Mesenchymal stem cell (in vitro differentiated cells and primary cell): ENCODE results near the gene VRK3.
A peak's percentile ranks its signal among the peaks of the same experiment; 100 is the strongest.

ENCODE experiments used
- DNase-seq: peaks from one replicate; pipeline ENCODE4 v3.0.0-alpha.2; 2013
- H2AFZ ChIP-seq: one replicate; pipeline ENCODE4 v1.6.1; 2013; ENCODE audit warnings: low read depth, mild to moderate bottlenecking, control low read depth, inconsistent platforms, low read length, moderate library complexity
- H2AK5ac ChIP-seq: 2 replicates; pipeline ENCODE4 v1.6.1; 2013; ENCODE audit warnings: low read length, moderate library complexity, mild to moderate bottlenecking, inconsistent platforms; ENCODE audit not compliant: severe bottlenecking
- H2BK120ac ChIP-seq: one replicate; pipeline ENCODE4 v1.6.1; 2013; ENCODE audit warnings: low read depth, mild to moderate bottlenecking, inconsistent platforms, low read length, moderate library complexity
- H2BK12ac ChIP-seq, 2 experiments: one replicate each; pipeline ENCODE4 v1.6.1; 2013; ENCODE audit warnings: inconsistent platforms in 2 of 2, low read length in 2 of 2, mild to moderate bottlenecking in 2 of 2, moderate library complexity in 2 of 2, control low read depth in 1 of 2
- H2BK15ac ChIP-seq: one replicate; pipeline ENCODE4 v1.6.1; 2013; ENCODE audit warnings: mild to moderate bottlenecking, low read depth, inconsistent platforms; ENCODE audit not compliant: poor library complexity, severe bottlenecking
- H2BK5ac ChIP-seq: 2 replicates; pipeline ENCODE4 v1.6.1; 2013; ENCODE audit warnings: low read depth, mild to moderate bottlenecking, low read length, control low read depth, inconsistent platforms; ENCODE audit not compliant: poor library complexity, severe bottlenecking
- H3K14ac ChIP-seq, 2 experiments: one replicate each; pipeline ENCODE4 v1.6.1; 2013; ENCODE audit warnings: inconsistent platforms in 2 of 2, low read length in 2 of 2, control low read depth in 1 of 2, mild to moderate bottlenecking in 1 of 2, moderate library complexity in 1 of 2
- H3K18ac ChIP-seq, 2 experiments: one replicate each; pipeline ENCODE4 v1.6.1; 2013; ENCODE audit warnings: inconsistent platforms in 2 of 2, low read length in 2 of 2, control low read depth in 1 of 2, low read depth in 1 of 2, mild to moderate bottlenecking in 1 of 2
- H3K23ac ChIP-seq, 2 experiments: one replicate each; pipeline ENCODE4 v1.6.1; 2013; ENCODE audit warnings: inconsistent platforms in 2 of 2, low read length in 2 of 2, mild to moderate bottlenecking in 2 of 2, moderate library complexity in 2 of 2, control low read depth in 1 of 2
- H3K27ac ChIP-seq: 2 replicates; pipeline ENCODE4 v1.5.1; 2013; ENCODE audit warnings: mild to moderate bottlenecking, moderate library complexity, low read length, control low read depth, inconsistent platforms; ENCODE audit not compliant: poor library complexity, severe bottlenecking
- H3K27me3 ChIP-seq, 2 experiments: 2 replicates each; pipeline versions ENCODE4 v1.6.1 to v1.7.0; 2013; ENCODE audit warnings: low read length in 2 of 2, mild to moderate bottlenecking in 2 of 2, moderate library complexity in 2 of 2, control low read depth in 1 of 2, inconsistent platforms in 1 of 2; ENCODE audit not compliant: control insufficient read depth in 1 of 2, insufficient read depth in 1 of 2
- H3K36me3 ChIP-seq, 2 experiments: 2 replicates each; pipeline versions ENCODE4 v1.6.1 to v1.7.0; 2013; ENCODE audit warnings: low read length in 2 of 2, control low read depth in 1 of 2, inconsistent platforms in 1 of 2, low read depth in 1 of 2, mild to moderate bottlenecking in 1 of 2; ENCODE audit not compliant: insufficient read depth in 2 of 2, control insufficient read depth in 1 of 2
- H3K4ac ChIP-seq, 2 experiments: one replicate each; pipeline ENCODE4 v1.6.1; 2013; ENCODE audit warnings: inconsistent platforms in 2 of 2, low read length in 2 of 2, mild to moderate bottlenecking in 2 of 2, moderate library complexity in 2 of 2, control low read depth in 1 of 2, low read depth in 1 of 2
- H3K4me1 ChIP-seq: 2 replicates; pipeline ENCODE4 v1.6.1; 2013; ENCODE audit warnings: low read depth, low read length, control low read depth; ENCODE audit not compliant: control insufficient read depth, insufficient read depth
- H3K4me2 ChIP-seq: 2 replicates; pipeline ENCODE4 v1.6.1; 2013; ENCODE audit warnings: low read length, mild to moderate bottlenecking, inconsistent platforms; ENCODE audit not compliant: poor library complexity, severe bottlenecking
- H3K4me3 ChIP-seq, 2 experiments: 2 replicates each; pipeline versions ENCODE4 v1.5.1 to v1.7.0; 2013; ENCODE audit warnings: low read length in 2 of 2, mild to moderate bottlenecking in 2 of 2, control low read depth in 1 of 2, low read depth in 1 of 2; ENCODE audit not compliant: insufficient read depth in 1 of 2
- H3K79me1 ChIP-seq: replicated peaks from 2 replicates; pipeline ENCODE4 v1.6.1; 2013; ENCODE audit warnings: mild to moderate bottlenecking, control low read depth, low read length, inconsistent platforms; ENCODE audit not compliant: poor library complexity, severe bottlenecking
- H3K9ac ChIP-seq: 2 replicates; pipeline ENCODE4 v1.7.0; 2013; ENCODE audit warnings: mild to moderate bottlenecking, low read length, moderate library complexity
- H3K9me3 ChIP-seq: 2 replicates; pipeline ENCODE4 v1.7.0; 2013; ENCODE audit warnings: mild to moderate bottlenecking, low read length; ENCODE audit not compliant: control insufficient read depth
- H4K8ac ChIP-seq: one replicate; pipeline ENCODE4 v1.6.1; 2013; ENCODE audit warnings: inconsistent platforms, mild to moderate bottlenecking, low read length, moderate library complexity
- H4K91ac ChIP-seq: one replicate; pipeline ENCODE4 v1.6.1; 2013; ENCODE audit warnings: mild to moderate bottlenecking, low read length, inconsistent platforms
- WGBS: methylation state at CpG from one replicate; pipeline ENCODE4 v1.1.7; 2013; ENCODE audit warnings: mixed read lengths; 5-methylcytosine and 5-hydroxymethylcytosine counted together

The VRK3 gene

GRCh38 chr19:49988433-49988832 is 36.7 kb downstream of the VRK3 start:
- no peak overlapping the region for H3K9ac ChIP-seq
- H3K18ac ChIP-seq: no peak overlapping the region
- H3K36me3 ChIP-seq: peaks cover 70 to 88% of the 10 kb centered on the region in 2 experiments
- H3K79me1 ChIP-seq: no peaks in the 10 kb centered on the region
- H2BK5ac ChIP-seq: no peak overlapping the region
- peaks cover 6% of the 10 kb centered on the region for H3K4me1 ChIP-seq
- WGBS: 81% methylated on average over 6 of the region's 9 CpGs
- no peak overlapping the region for H2AFZ ChIP-seq
- no peak overlapping the region for H2BK120ac ChIP-seq
- H4K8ac ChIP-seq: no peak overlapping the region
- DNase-seq: peak; percentile 29
- H2BK12ac ChIP-seq: no peak overlapping the region
- no peak overlapping the region for H4K91ac ChIP-seq
- no peaks in the 10 kb centered on the region for H3K9me3 ChIP-seq
- H2AK5ac ChIP-seq: no peak overlapping the region
- H3K14ac ChIP-seq: no peak overlapping the region
- H3K23ac ChIP-seq: no peak overlapping the region
- no peak overlapping the region for H2BK15ac ChIP-seq
- H3K4ac ChIP-seq: no peak overlapping the region
- no peak overlapping the region for H3K4me2 ChIP-seq
- no peak overlapping the region for H3K27ac ChIP-seq
- H3K27me3 ChIP-seq: no peaks in the 10 kb centered on the region
- H3K4me3 ChIP-seq: no peak overlapping the region

DNA sequence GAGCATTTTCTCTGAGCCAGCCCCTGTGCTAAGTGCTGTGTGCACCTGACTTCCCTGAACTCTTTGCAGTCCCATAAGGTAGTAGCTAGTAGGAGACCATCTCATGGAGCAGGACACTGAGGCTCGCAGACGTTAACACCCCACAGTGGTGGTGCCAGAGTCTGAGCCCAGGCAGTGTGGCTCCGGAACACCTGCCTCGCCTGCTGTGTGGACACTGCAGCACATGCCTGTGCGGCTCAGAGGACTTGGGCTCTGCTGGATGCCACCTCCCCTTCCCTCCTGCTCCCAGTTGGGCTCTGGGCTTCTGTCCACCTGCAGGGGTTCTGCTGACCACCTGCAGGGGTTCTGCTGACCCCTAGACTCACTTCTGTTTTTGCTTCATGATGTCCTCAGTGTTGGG is 37.2 kb downstream of the VRK3 start:
- Histone ChIP-seq H3K4me3 (peak overlapping the region in 1 of 2 experiments; percentile 1), H2BK120ac (no peak overlapping the region), H2BK5ac (no peak overlapping the region), H3K27ac (no peak overlapping the region), H3K36me3 (peaks cover 70 to 84% of the 10 kb centered on the region in 2 experiments), H4K91ac (no peak overlapping the region), H3K4me1 (peaks cover 6% of the 10 kb centered on the region), H3K23ac (no peak overlapping the region), H3K27me3 (no peaks in the 10 kb centered on the region), H3K9ac (no peak overlapping the region), H3K79me1 (no peaks in the 10 kb centered on the region), H3K14ac (no peak overlapping the region), H2AFZ (no peak overlapping the region), H2BK15ac (no peak overlapping the region), H3K18ac (no peak overlapping the region), H3K4ac (no peak overlapping the region), H2AK5ac (no peak overlapping the region), H4K8ac (no peak overlapping the region), H2BK12ac (no peak overlapping the region), H3K9me3 (no peaks in the 10 kb centered on the region), H3K4me2 (no peak overlapping the region)
- 98% methylated on average over 5 of the region's 5 CpGs for WGBS
- DNase-seq: no peak

- no peak overlapping the region for H4K8ac ChIP-seq
- H3K4me3 ChIP-seq: no peak overlapping the region
- H3K9ac ChIP-seq: no peak overlapping the region
- peaks cover 66 to 79% of the 10 kb centered on the region in 2 experiments for H3K36me3 ChIP-seq
- no peak overlapping the region for H2AK5ac ChIP-seq
- H3K9me3 ChIP-seq: no peaks in the 10 kb centered on the region
- H3K27me3 ChIP-seq: no peaks in the 10 kb centered on the region
- no peak overlapping the region for H2BK120ac ChIP-seq
- H3K4me1 ChIP-seq: peaks cover 6% of the 10 kb centered on the region
- H2BK15ac ChIP-seq: no peak overlapping the region
- H2BK5ac ChIP-seq: no peak overlapping the region
- peak; percentile 90 for DNase-seq
- H3K4ac ChIP-seq: no peak overlapping the region
- H3K14ac ChIP-seq: no peak overlapping the region
- H3K27ac ChIP-seq: no peak overlapping the region
- no peak overlapping the region for H3K18ac ChIP-seq
- no peak overlapping the region for H2AFZ ChIP-seq
- no peak overlapping the region for H4K91ac ChIP-seq
- H2BK12ac ChIP-seq: no peak overlapping the region
- no peak overlapping the region for H3K4me2 ChIP-seq
- H3K79me1 ChIP-seq: no peaks in the 10 kb centered on the region
- whole genome bisulfite sequencing: 10% methylated on average over 7 of the region's 9 CpGs
- H3K23ac ChIP-seq: no peak overlapping the region
Measured at GRCh38 chr19:49987159-49987698, 37.9 kb downstream of the VRK3 start.

DNA sequence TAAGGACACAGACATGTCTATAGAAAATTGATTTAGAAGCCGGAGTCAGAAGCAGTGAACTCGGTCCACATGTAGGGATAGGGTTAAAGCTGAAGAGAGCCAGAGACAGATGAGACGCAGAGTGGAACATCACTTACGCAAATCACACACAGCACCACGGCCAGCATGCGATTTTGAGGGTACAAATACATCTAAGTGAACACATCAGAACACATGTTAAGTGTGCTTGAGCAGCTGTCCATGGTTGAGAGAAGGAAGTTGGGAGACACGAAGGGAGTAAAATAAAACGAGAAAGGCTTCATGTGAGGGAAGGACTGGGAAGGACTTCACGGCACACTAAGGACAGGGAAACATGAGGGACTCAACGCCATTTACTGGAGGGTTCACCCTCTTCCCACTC is 38.8 kb downstream of the VRK3 start:
- no peaks in the 10 kb centered on the region for H3K9me3 ChIP-seq
- 99% methylated on average over 9 of the region's 10 CpGs for WGBS

More for the DNA sequence above, 38.8 kb downstream of the VRK3 start:
- no peak overlapping the region for H3K4me2 ChIP-seq
- peaks cover 63 to 79% of the 10 kb centered on the region in 2 experiments for H3K36me3 ChIP-seq
- no peak overlapping the region for H2BK120ac ChIP-seq
- no peak overlapping the region for H3K4me3 ChIP-seq
- H3K27ac ChIP-seq: no peak overlapping the region
- H3K27me3 ChIP-seq: no peaks in the 10 kb centered on the region
- no peak overlapping the region for H2BK5ac ChIP-seq
- H3K23ac ChIP-seq: no peak overlapping the region
- DNase-seq: no peak
- H3K14ac ChIP-seq: no peak overlapping the region
- peaks cover 6% of the 10 kb centered on the region for H3K4me1 ChIP-seq
- H3K79me1 ChIP-seq: no peaks in the 10 kb centered on the region
- H2AK5ac ChIP-seq: no peak overlapping the region
- H2BK12ac ChIP-seq: no peak overlapping the region
- H2AFZ ChIP-seq: no peak overlapping the region
- H4K8ac ChIP-seq: no peak overlapping the region
- H3K9ac ChIP-seq: no peak overlapping the region
- H4K91ac ChIP-seq: no peak overlapping the region
- H3K4ac ChIP-seq: no peak overlapping the region
- H3K18ac ChIP-seq: no peak overlapping the region
- no peak overlapping the region for H2BK15ac ChIP-seq
